ENCODE results near the gene XIRP1. TPM values are rescaled to one million over a fixed set of nuclear protein-coding genes. Genes with fewer than 3 reads are reported as not detected.
"Not testable (repeated sequence)": the region's sequence is repeated elsewhere in the genome, so short reads cannot be mapped to it uniquely, and the experiment has no call there.

XIRP1 gene
- total and polyA plus RNA-seq, 2 experiments from 2014 or later = 136 to 315 TPM

DNA sequence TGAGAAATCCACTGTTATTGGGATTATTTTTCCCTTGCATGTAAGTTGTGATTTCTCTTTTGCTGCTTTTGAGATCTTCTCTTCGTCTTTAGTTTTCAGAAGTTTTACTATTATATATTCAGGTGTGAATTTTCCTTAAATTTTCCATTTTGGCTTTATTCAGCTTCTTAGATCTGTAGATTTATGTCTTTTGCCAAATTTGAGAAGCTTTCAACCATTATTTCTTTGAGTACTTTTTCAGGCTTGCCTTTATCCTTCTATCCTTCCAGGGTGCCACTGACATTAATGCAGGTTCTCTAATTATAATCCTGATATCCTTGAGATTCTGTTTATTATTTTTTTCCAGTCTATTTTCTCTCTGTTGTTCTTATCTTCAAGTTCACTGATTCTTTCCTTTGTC is 38.1 kb upstream of the XIRP1 start:
- TF ChIP-seq, protein P1, sequence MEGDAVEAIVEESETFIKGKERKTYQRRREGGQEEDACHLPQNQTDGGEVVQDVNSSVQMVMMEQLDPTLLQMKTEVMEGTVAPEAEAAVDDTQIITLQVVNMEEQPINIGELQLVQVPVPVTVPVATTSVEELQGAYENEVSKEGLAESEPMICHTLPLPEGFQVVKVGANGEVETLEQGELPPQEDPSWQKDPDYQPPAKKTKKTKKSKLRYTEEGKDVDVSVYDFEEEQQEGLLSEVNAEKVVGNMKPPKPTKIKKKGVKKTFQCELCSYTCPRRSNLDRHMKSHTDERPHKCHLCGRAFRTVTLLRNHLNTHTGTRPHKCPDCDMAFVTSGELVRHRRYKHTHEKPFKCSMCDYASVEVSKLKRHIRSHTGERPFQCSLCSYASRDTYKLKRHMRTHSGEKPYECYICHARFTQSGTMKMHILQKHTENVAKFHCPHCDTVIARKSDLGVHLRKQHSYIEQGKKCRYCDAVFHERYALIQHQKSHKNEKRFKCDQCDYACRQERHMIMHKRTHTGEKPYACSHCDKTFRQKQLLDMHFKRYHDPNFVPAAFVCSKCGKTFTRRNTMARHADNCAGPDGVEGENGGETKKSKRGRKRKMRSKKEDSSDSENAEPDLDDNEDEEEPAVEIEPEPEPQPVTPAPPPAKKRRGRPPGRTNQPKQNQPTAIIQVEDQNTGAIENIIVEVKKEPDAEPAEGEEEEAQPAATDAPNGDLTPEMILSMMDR (IDR thresholded peaks at IDR 0.05; ENCODE audit: low read depth, low read length) = no peak
- Histone ChIP-seq H3K9me3 (ENCODE audit: low read depth) (no peaks in the 10 kb centered on the region), H3K27me3 (no peaks in the 10 kb centered on the region), H3K4me1 (ENCODE audit: low read depth) (peaks cover 49% of the 10 kb centered on the region), H3K4me3 (no peak overlapping the region), H3K27ac (no peak overlapping the region), H3K36me3 (no peaks in the 10 kb centered on the region)
- no peak for DNase-seq (ENCODE audit: low read depth in 1 of 2, low spot score in 1 of 2)

GRCh38 chr3:39228496-39228895 is 36.1 kb upstream of the XIRP1 start:
- Histone ChIP-seq H3K4me3 (no peak overlapping the region), H3K27me3 (no peaks in the 10 kb centered on the region), H3K4me1 (ENCODE audit: low read depth) (peaks cover 38% of the 10 kb centered on the region), H3K9me3 (ENCODE audit: low read depth) (no peaks in the 10 kb centered on the region), H3K36me3 (no peaks in the 10 kb centered on the region), H3K27ac (no peak overlapping the region)
- TF ChIP-seq, protein P1 (IDR thresholded peaks at IDR 0.05; ENCODE audit: low read depth, low read length) = no peak
- DNase-seq (ENCODE audit: low read depth in 1 of 2, low spot score in 1 of 2) = no peak

DNA sequence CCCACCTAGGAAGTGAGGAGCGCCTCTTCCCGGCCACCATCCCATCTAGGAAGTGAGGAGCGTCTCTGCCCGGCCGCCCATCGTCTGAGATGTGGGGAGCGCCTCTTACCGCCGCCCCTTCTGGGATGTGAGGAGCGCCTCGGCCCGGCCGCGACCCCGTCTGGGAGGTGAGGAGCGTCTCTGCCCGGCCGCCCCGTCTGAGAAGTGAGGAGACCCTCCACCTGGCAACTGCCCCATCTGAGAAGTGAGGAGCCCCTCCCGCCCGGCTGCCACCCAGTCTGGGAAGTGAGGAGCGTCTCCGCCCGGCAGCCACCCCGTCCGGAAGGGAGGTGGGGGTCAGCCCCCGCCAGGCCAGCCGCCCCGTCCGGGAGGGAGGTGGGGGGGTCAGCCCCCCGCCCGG is 35.2 kb upstream of the XIRP1 start:
- not testable (repeated sequence) for H3K36me3 ChIP-seq; H3K27ac ChIP-seq; DNase-seq (ENCODE audit: low read depth in 1 of 2, low spot score in 1 of 2); H3K9me3 ChIP-seq (ENCODE audit: low read depth); H3K4me3 ChIP-seq; H3K27me3 ChIP-seq
- H3K4me1 ChIP-seq (ENCODE audit: low read depth) = peaks cover 32% of the 10 kb centered on the region

DNA sequence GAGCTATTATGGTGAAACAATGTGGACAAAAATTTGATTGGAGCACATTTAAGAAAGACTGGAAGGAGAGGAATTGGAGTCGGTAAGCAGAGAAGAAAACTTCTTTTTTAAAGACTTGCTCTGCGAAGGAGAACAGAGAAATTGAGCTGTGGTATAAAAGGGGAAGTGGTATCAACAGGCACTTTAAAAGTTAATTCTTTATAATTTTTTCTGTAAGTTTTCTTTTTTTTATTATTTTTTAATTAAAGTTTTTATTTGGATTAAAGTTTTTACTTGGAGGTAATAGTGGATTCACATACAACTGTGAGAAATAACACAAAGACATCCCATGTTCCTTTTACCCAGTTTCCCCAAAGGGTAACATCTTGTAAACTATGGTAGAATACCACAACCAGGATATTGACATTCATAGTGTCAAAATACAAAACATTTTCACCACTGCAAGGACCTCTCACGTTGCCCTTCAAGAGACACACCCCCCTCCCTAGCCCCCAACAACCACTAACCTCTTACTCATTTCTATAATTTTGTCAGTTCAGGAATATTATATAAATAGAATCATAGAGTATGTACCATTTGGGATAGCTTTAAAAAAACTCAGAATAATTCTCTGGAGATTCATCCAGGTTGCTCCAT is 33.8 kb upstream of the XIRP1 start:
- TF ChIP-seq, protein P1 (IDR thresholded peaks at IDR 0.05; ENCODE audit: low read depth, low read length) = no peak
- H3K27ac ChIP-seq = no peak overlapping the region

GRCh38 chr3:39224288-39224687 is 31.9 kb upstream of the XIRP1 start:
- H3K4me1 ChIP-seq (ENCODE audit: low read depth) = peaks cover 44% of the 10 kb centered on the region
- no peak overlapping the region for H3K4me3 ChIP-seq
- TF ChIP-seq, protein P1 (IDR thresholded peaks at IDR 0.05; ENCODE audit: low read depth, low read length) = no peak
- H3K9me3 ChIP-seq (ENCODE audit: low read depth) = no peaks in the 10 kb centered on the region
- H3K27me3 ChIP-seq = no peaks in the 10 kb centered on the region
- no peak for DNase-seq (ENCODE audit: low read depth in 1 of 2, low spot score in 1 of 2)
- no peak overlapping the region for H3K27ac ChIP-seq
- no peaks in the 10 kb centered on the region for H3K36me3 ChIP-seq

More for the DNA sequence above, 33.8 kb upstream of the XIRP1 start:
- Histone ChIP-seq H3K4me3 (no peak overlapping the region), H3K27me3 (no peaks in the 10 kb centered on the region), H3K36me3 (no peaks in the 10 kb centered on the region), H3K4me1 (ENCODE audit: low read depth) (peaks cover 32% of the 10 kb centered on the region), H3K9me3 (ENCODE audit: low read depth) (no peaks in the 10 kb centered on the region)
- DNase-seq (ENCODE audit: low read depth in 1 of 2, low spot score in 1 of 2) = no peak

DNA sequence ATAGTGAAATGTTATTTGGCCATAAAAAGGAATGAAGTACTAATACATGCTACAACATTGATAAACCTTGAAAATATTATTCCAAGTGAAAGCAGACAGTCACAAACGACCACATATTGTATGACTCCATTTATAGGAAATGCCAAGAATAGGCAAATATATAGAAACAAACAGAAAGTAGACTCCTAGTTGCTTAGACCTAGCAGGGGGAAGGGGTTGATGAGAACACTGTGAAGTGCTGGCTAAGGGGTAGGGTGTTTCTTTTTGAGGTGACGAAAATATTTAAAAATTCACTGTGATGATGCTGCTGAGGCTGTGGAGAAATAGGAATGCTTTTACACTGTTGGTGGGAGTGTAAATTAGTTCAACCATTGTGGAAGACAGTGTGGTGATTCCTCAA is 30.5 kb upstream of the XIRP1 start:
- Histone ChIP-seq H3K9me3 (ENCODE audit: low read depth) (no peaks in the 10 kb centered on the region), H3K4me3 (no peak overlapping the region), H3K36me3 (no peaks in the 10 kb centered on the region), H3K4me1 (ENCODE audit: low read depth) (peaks cover 38% of the 10 kb centered on the region), H3K27me3 (no peaks in the 10 kb centered on the region), H3K27ac (no peak overlapping the region)
- no peak for DNase-seq (ENCODE audit: low read depth in 1 of 2, low spot score in 1 of 2)
- TF ChIP-seq, protein P1 (IDR thresholded peaks at IDR 0.05; ENCODE audit: low read depth, low read length) = no peak

Data from cardiac muscle cell (in vitro differentiated cells and primary cell).